Hepatocyte (in vitro differentiated cells): Measurements from ENCODE around the gene SRPRB.

Experiments used
- EZH2 ChIP-seq: fragments of 200-600 bp; sonication (generic); IDR thresholded peaks from 2 replicates; pipeline ENCODE4 v1.6.1; 2016; ENCODE audit warnings: antibody characterized with exemption, mild to moderate bottlenecking, borderline replicate concordance
- EZH2phosphoT487 ChIP-seq: fragments of 200-600 bp; sonication (generic); IDR thresholded peaks from one replicate; pipeline ENCODE4 v1.6.1; 2018; ENCODE audit warnings: antibody characterized with exemption, mild to moderate bottlenecking, low read depth, moderate library complexity; ENCODE audit not compliant: unreplicated experiment, severe bottlenecking
- TF ChIP-seq, protein P1 (sequence below): fragments of 200-600 bp; sonication (generic); IDR thresholded peaks from 2 replicates; pipeline ENCODE4 v1.5.1; 2016; ENCODE audit warnings: antibody characterized with exemption, mild to moderate bottlenecking; ENCODE audit not compliant: poor library complexity

DNA sequence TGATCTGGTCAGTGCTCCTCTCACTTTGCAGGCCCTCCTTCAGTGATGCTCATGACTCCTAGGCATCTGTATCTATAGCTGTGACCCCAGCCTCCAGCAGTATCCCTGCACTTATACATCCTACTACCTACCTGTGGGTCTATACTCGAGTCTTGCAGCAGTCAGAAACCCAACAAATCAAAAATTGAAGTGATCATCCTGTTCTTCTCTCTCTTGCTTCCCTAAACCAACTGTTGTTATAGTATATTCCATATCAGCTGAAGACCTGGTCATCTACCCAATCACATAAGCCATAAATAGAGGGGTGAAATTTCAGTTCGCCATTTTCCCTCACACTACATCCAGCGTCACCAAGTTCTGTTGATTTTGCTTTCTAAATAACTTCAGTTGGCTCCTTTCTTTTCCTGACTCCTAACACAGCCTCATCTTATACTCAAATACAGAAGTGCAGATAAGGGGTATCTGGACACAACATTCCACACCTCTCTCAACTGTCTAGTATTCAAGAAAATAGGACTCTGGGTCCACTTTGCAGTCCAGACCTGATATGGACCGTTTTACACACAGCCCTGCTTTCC is 25.9 kb upstream of the SRPRB start:
- TF ChIP-seq, protein P1, sequence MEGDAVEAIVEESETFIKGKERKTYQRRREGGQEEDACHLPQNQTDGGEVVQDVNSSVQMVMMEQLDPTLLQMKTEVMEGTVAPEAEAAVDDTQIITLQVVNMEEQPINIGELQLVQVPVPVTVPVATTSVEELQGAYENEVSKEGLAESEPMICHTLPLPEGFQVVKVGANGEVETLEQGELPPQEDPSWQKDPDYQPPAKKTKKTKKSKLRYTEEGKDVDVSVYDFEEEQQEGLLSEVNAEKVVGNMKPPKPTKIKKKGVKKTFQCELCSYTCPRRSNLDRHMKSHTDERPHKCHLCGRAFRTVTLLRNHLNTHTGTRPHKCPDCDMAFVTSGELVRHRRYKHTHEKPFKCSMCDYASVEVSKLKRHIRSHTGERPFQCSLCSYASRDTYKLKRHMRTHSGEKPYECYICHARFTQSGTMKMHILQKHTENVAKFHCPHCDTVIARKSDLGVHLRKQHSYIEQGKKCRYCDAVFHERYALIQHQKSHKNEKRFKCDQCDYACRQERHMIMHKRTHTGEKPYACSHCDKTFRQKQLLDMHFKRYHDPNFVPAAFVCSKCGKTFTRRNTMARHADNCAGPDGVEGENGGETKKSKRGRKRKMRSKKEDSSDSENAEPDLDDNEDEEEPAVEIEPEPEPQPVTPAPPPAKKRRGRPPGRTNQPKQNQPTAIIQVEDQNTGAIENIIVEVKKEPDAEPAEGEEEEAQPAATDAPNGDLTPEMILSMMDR: no peak
- TF ChIP-seq EZH2: no peak
- TF ChIP-seq EZH2phosphoT487: no peak
